ENCODE measurements around the gene CFAP100.

The CFAP100 gene

GRCh38 chr3:126377211-126377610 is 17.5 kb upstream of the CFAP100 start:
- no peak for DNase-seq

GRCh38 chr3:126378341-126378751 is 16.4 kb upstream of the CFAP100 start:
- no peak for DNase-seq

GRCh38 chr3:126380011-126380768 is 14.5 kb upstream of the CFAP100 start:
- no peak for DNase-seq

GRCh38 chr3:126381966-126382365 is 12.7 kb upstream of the CFAP100 start:
- no peak for DNase-seq

- DNase-seq, result peak; percentile 30
Measured at GRCh38 chr3:126389112-126389793, 5.5 kb upstream of the CFAP100 start.

- DNase-seq, result no peak
Measured at GRCh38 chr3:126389794-126390146, 4.9 kb upstream of the CFAP100 start.

- DNase-seq, result no peak
Measured at GRCh38 chr3:126390201-126390600, 4.5 kb upstream of the CFAP100 start.

- no peak for DNase-seq
Measured at GRCh38 chr3:126390751-126391150, 4.0 kb upstream of the CFAP100 start.

- no peak for DNase-seq
Measured at GRCh38 chr3:126391631-126392030, 3.1 kb upstream of the CFAP100 start.

- no peak for DNase-seq
Measured at GRCh38 chr3:126392246-126392645, 2.5 kb upstream of the CFAP100 start.

- no peak for DNase-seq
Measured at GRCh38 chr3:126393563-126393962, 1.1 kb upstream of the CFAP100 start.

- DNase-seq, result no peak
Measured at GRCh38 chr3:126394977-126395321, 240 bp downstream of the CFAP100 start.

- no peak for DNase-seq
Measured at GRCh38 chr3:126395846-126396513, 1.3 kb downstream of the CFAP100 start.

- DNase-seq, result no peak
Measured at GRCh38 chr3:126396536-126396935, 1.8 kb downstream of the CFAP100 start.

- no peak for DNase-seq
Measured at GRCh38 chr3:126397610-126398422, 3.1 kb downstream of the CFAP100 start.

- no peak for DNase-seq
Measured at GRCh38 chr3:126398423-126399350, 4.0 kb downstream of the CFAP100 start.

GRCh38 chr3:126399351-126399735 is 4.6 kb downstream of the CFAP100 start:
- DNase-seq, result no peak

GRCh38 chr3:126399756-126400155 is 5.0 kb downstream of the CFAP100 start:
- DNase-seq, result no peak

GRCh38 chr3:126401611-126402160 is 7.0 kb downstream of the CFAP100 start:
- DNase-seq, result no peak

GRCh38 chr3:126402178-126402577 is 7.5 kb downstream of the CFAP100 start:
- no peak for DNase-seq

- no peak for DNase-seq
Measured at GRCh38 chr3:126402666-126403302, 8.1 kb downstream of the CFAP100 start.
